Small intestine (tissue), 7 donors: ENCODE measurements around the gene SLC9A9. TPM values are rescaled to one million over a fixed set of nuclear protein-coding genes. Genes with fewer than 3 reads are reported as not detected.

ENCODE experiments used
- DNase-seq, 2 donors: peaks; one replicate each; pipeline versions ENCODE4 v3.0.0 to v3.0.0-alpha.2; 2013
- FAIRE-seq: peaks from 2 replicates; lab custom pipeline; 2012; peaks lifted over from hg19 to GRCh38; lab: Jason Lieb, UNC
- H3K27ac ChIP-seq, 3 donors: one replicate each; pipeline ENCODE4 v1.5.1; 2013; ENCODE audit warnings: low read length in 2 of 3, mild to moderate bottlenecking in 2 of 3, control low read depth in 1 of 3, inconsistent platforms in 1 of 3, low read depth in 1 of 3, moderate library complexity in 1 of 3
- H3K27me3 ChIP-seq, 3 donors: one replicate each; pipeline ENCODE4 v1.6.1; 2013; ENCODE audit warnings: low read length in 3 of 3, inconsistent platforms in 1 of 3; ENCODE audit not compliant: control insufficient read depth in 3 of 3, insufficient read depth in 3 of 3
- H3K36me3 ChIP-seq, 3 donors: one replicate each; pipeline ENCODE4 v1.6.1; 2013; ENCODE audit warnings: low read length in 3 of 3, inconsistent platforms in 1 of 3, low read depth in 1 of 3, mild to moderate bottlenecking in 1 of 3, moderate library complexity in 1 of 3; ENCODE audit not compliant: control insufficient read depth in 3 of 3, insufficient read depth in 2 of 3
- H3K4me1 ChIP-seq, 3 donors: one replicate each; pipeline ENCODE4 v1.6.1; 2013; ENCODE audit warnings: low read length in 2 of 3, inconsistent platforms in 1 of 3, low read depth in 1 of 3, mild to moderate bottlenecking in 1 of 3, moderate library complexity in 1 of 3; ENCODE audit not compliant: control insufficient read depth in 3 of 3, insufficient read depth in 2 of 3
- H3K4me3 ChIP-seq, 3 donors: one replicate each; pipeline ENCODE4 v1.5.1; 2013; ENCODE audit warnings: low read length in 3 of 3, control low read depth in 1 of 3, inconsistent platforms in 1 of 3, low read depth in 1 of 3, mild to moderate bottlenecking in 1 of 3, moderate library complexity in 1 of 3
- H3K9me3 ChIP-seq, 2 donors: one replicate each; pipeline ENCODE4 v1.6.1; 2013; ENCODE audit warnings: low read depth in 1 of 2, low read length in 1 of 2; ENCODE audit not compliant: control insufficient read depth in 2 of 2, insufficient read depth in 1 of 2
- WGBS, 3 donors: extraction: QIAGEN DNeasy Blood & Tissue Kit; methylation state at CpG; one replicate each; pipeline ENCODE4 v1.1.7; 2013; 5-methylcytosine and 5-hydroxymethylcytosine counted together
- polyA plus RNA-seq, 4 donors: library from polyadenylated mRNA; stranded (reverse) in 3 of 4; unstranded in 1 of 4; fragments of 200-250 nt in 3 of 4; fragments of 120-200 nt in 1 of 4; gene quantifications; one replicate each; pipeline versions ENCODE4 v1.2.1 to v1.2.3, GENCODE V29; 2013
- donor health status: healthy with polysubstance abuse.
- donor health status: control.
- donor health status: control.
- donor health status: Bipolar disorder and iron deficiency.
- donor health status: healthy.

The SLC9A9 gene
- polyA plus RNA-seq, 4 donors, result 1.4 to 4.6 (median 4.1) TPM; not detected in 1

- Histone ChIP-seq H3K36me3 (no peaks in the 10 kb centered on the region), H3K27ac (no peak overlapping the region), H3K27me3 (no peaks in the 10 kb centered on the region), H3K9me3 (peaks cover 0 to 6% of the 10 kb centered on the region in 2 donors), H3K4me3 (no peak overlapping the region), H3K4me1 (no peaks in the 10 kb centered on the region)
- 79 to 86% (median 82%) methylated on average over 2 of the region's 2 CpGs for WGBS, 3 donors
- DNase-seq (no peak), FAIRE-seq (no peak)
These were observed 485.9 kb downstream of the SLC9A9 start for GRCh38 chr3:143362115-143362991.

GRCh38 chr3:143361589-143361988 lies 486.7 kb downstream of the SLC9A9 start:
- DNase-seq (no peak), FAIRE-seq (no peak)
- WGBS, 3 donors, result 86 to 93% (median 92%) methylated on average over 2 of the region's 2 CpGs
- H3K27ac ChIP-seq, result no peak overlapping the region
- H3K27me3 ChIP-seq, result no peaks in the 10 kb centered on the region
- no peaks in the 10 kb centered on the region for H3K36me3 ChIP-seq
- H3K9me3 ChIP-seq, result peaks cover 0 to 6% of the 10 kb centered on the region in 2 donors
- H3K4me1 ChIP-seq, result no peaks in the 10 kb centered on the region
- H3K4me3 ChIP-seq, result no peak overlapping the region

GRCh38 chr3:143360244-143360643 lies 488.0 kb downstream of the SLC9A9 start:
- FAIRE-seq, result no peak
- Histone ChIP-seq H3K4me3 (no peak overlapping the region), H3K4me1 (no peaks in the 10 kb centered on the region), H3K27me3 (no peaks in the 10 kb centered on the region), H3K36me3 (no peaks in the 10 kb centered on the region), H3K27ac (no peak overlapping the region), H3K9me3 (peaks cover 0 to 6% of the 10 kb centered on the region in 2 donors)
- 30 to 60% (median 40%) methylated on average over 2 of the region's 2 CpGs for WGBS, 3 donors
- no peak for DNase-seq

- DNase-seq, result peak in 1 of 2 donors; percentile 3
- Histone ChIP-seq H3K27ac (no peak overlapping the region), H3K4me3 (no peak overlapping the region), H3K4me1 (no peaks in the 10 kb centered on the region), H3K36me3 (no peaks in the 10 kb centered on the region), H3K27me3 (no peaks in the 10 kb centered on the region), H3K9me3 (peaks cover 0 to 6% of the 10 kb centered on the region in 2 donors)
- WGBS, 3 donors, result 42 to 64% (median 51%) methylated on average over 4 of the region's 4 CpGs
- no peak for FAIRE-seq
These were observed 489.3 kb downstream of the SLC9A9 start for GRCh38 chr3:143358793-143359491.

- no peak for FAIRE-seq
These were observed 490.0 kb downstream of the SLC9A9 start for GRCh38 chr3:143358155-143358792.

GRCh38 chr3:143357700-143358099 lies 490.6 kb downstream of the SLC9A9 start:
- peaks cover 0 to 6% of the 10 kb centered on the region in 2 donors for H3K9me3 ChIP-seq
- no peak overlapping the region for H3K4me3 ChIP-seq
- no peak overlapping the region for H3K27ac ChIP-seq
- H3K4me1 ChIP-seq, result peaks cover 0 to 4% (median 0%) of the 10 kb centered on the region in 3 donors
- no peak for DNase-seq
- no peak for FAIRE-seq
- H3K27me3 ChIP-seq, result no peaks in the 10 kb centered on the region
- no peaks in the 10 kb centered on the region for H3K36me3 ChIP-seq
- 80 to 87% (median 84%) methylated on average over 3 of the region's 3 CpGs for WGBS, 3 donors

More at GRCh38 chr3:143358155-143358792, 490.0 kb downstream of the SLC9A9 start:
- DNase-seq, result no peak
- H3K9me3 ChIP-seq, result peaks cover 0 to 6% of the 10 kb centered on the region in 2 donors
- WGBS, 3 donors, result 17 to 40% (median 18%) methylated on average over 2 of the region's 2 CpGs
- no peaks in the 10 kb centered on the region for H3K36me3 ChIP-seq
- H3K27me3 ChIP-seq, result no peaks in the 10 kb centered on the region
- no peak overlapping the region for H3K27ac ChIP-seq
- no peaks in the 10 kb centered on the region for H3K4me1 ChIP-seq
- no peak overlapping the region for H3K4me3 ChIP-seq

- DNase-seq (no peak), FAIRE-seq (no peak)
- H3K36me3 ChIP-seq, result no peaks in the 10 kb centered on the region
- no peak overlapping the region for H3K4me3 ChIP-seq
- H3K9me3 ChIP-seq, result peaks cover 0 to 6% of the 10 kb centered on the region in 2 donors
- H3K27ac ChIP-seq, result no peak overlapping the region
- no peaks in the 10 kb centered on the region for H3K27me3 ChIP-seq
- H3K4me1 ChIP-seq, result peaks cover 0 to 4% (median 0%) of the 10 kb centered on the region in 3 donors
- WGBS, 3 donors, result 95 to 100% (median 96%) methylated on average over 1 of the region's 1 CpG
These were observed 491.4 kb downstream of the SLC9A9 start for GRCh38 chr3:143356839-143357238.

GRCh38 chr3:143354342-143354741 lies 493.9 kb downstream of the SLC9A9 start:
- WGBS, 3 donors, result 90 to 98% (median 96%) methylated on average over 1 of the region's 1 CpG
- DNase-seq (no peak), FAIRE-seq (no peak)
- Histone ChIP-seq H3K9me3 (no peaks in the 10 kb centered on the region), H3K27ac (no peak overlapping the region), H3K4me3 (no peak overlapping the region), H3K27me3 (no peaks in the 10 kb centered on the region), H3K4me1 (peaks cover 0 to 4% (median 0%) of the 10 kb centered on the region in 3 donors), H3K36me3 (no peaks in the 10 kb centered on the region)
